HG03432 (cell line): Measurements from ENCODE around the gene ERBB4.
"Not testable (repeated sequence)": the region's sequence is repeated elsewhere in the genome, so short reads cannot be mapped to it uniquely, and the experiment has no call there.

ENCODE experiments used
- ATAC-seq: cut with Tn5 transposase; IDR thresholded peaks from one replicate; pipeline ENCODE4 v1.9.1; 2021; ENCODE audit warnings: mild to moderate bottlenecking, moderate library complexity; ENCODE audit not compliant: unreplicated experiment

The ERBB4 gene

DNA sequence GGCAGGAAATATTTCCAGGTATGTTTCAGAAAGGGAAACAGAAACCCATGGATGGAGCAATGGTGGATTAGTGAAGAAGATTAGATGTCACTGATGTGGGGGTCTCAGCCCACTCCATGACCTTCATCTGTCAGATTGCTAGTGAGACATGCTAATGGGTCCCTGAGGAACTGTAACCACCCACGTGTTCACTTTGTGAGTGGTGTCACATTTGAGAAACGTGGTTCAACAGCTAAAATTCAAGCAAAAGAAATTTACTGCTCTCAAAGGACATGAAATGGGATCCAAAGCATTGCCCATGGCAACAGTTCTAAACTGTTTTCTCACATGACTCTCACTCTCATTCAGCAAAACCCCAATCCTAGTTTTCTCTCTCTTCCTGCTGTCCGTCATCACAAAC, 776.1 kb downstream of the ERBB4 start:
- ATAC-seq: no peak

DNA sequence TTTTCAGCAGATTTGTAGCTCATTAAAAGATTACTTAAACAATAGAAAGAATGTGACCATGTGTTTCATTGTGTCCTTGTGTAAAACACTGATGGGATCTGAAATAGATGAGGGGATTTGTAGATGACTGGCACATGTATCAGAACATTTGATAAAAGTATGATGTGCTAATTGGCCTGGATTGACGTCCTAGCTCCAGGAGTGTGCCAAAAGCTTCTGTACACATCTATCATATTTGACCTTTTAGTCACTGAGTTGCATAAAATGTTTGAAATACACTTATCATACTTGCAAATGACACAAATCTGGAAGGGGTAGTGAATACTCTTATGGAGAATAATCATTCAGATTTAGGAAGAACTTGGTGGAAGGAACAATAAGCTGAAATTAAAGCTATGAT, 778.5 kb downstream of the ERBB4 start:
- ATAC-seq: no peak

DNA sequence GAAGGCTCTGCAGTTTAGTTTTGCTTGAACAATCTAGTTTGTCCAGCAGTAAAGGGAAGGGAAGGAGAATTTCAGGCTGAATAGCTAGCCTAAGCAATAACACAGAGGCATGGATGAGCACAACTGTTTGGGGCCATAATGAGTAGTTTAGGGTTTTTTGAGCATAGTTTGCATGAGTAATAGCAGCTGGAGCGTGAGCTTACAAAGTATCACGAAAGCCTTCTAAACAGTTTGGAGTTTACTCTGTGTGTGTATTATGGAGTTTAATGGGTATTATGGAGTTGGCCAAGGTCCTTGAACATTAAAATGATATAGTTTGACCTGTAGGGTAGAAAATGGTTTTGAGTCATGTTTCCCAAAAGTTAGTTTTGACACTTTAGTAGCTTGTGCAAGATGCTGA, 782.3 kb downstream of the ERBB4 start:
- ATAC-seq: no peak

DNA sequence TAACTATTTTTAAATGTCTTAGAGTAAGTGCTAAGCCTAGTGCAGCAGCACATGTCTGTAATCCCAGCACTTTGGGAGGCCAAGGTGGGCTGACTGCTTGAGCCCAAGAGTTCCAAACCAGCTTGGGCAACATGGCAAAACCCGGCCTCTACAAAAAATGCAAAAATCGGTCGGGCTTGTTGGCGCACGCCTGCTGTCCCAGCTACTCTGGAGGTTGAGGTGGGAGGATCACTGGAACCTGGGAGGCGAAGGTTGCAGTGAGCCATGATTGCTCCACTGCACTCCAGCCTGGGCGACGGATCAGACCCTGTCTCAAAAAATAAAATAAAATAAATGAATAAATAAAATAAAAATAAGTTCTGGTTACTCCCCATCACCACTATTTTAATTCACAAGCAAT, 783.4 kb downstream of the ERBB4 start:
- no peak for ATAC-seq

DNA sequence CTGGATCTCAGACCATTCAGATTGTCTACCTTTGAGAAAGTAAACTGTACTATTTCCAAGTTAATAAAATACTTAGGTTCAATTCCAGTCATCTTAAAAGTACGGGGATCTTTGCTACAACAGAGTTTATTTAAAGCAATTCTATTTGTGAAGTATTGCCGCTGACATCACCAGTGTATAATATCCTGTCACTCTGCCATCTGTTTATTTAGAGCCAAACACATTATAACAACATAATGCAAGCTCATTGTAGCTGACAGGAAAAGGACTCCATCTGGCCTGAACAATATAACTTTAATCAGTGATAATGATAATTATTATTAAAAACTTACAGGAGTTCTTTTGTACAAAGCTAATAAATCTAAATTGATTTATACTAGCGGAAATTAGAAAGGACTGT, 786.8 kb downstream of the ERBB4 start:
- ATAC-seq: no peak

DNA sequence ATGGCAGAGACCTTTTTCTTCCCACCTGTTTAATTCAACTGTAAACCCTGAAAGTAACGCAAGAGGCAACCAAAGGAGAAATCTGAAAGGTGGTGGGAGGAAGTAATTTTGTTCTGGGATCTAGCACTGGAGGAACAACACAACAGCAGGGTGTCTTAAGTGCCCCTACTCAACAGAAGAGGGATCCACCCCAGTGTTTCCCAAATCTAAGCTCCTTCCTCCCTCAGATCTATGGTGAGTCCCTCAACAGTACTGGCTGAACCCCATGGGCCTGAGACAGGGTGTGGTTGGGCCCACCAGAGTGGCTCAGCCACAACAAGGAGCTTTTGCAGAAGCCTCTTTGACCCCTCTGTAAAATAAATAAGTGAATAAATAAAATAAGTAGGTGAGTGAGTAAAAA, 790.3 kb downstream of the ERBB4 start:
- ATAC-seq: no peak

DNA sequence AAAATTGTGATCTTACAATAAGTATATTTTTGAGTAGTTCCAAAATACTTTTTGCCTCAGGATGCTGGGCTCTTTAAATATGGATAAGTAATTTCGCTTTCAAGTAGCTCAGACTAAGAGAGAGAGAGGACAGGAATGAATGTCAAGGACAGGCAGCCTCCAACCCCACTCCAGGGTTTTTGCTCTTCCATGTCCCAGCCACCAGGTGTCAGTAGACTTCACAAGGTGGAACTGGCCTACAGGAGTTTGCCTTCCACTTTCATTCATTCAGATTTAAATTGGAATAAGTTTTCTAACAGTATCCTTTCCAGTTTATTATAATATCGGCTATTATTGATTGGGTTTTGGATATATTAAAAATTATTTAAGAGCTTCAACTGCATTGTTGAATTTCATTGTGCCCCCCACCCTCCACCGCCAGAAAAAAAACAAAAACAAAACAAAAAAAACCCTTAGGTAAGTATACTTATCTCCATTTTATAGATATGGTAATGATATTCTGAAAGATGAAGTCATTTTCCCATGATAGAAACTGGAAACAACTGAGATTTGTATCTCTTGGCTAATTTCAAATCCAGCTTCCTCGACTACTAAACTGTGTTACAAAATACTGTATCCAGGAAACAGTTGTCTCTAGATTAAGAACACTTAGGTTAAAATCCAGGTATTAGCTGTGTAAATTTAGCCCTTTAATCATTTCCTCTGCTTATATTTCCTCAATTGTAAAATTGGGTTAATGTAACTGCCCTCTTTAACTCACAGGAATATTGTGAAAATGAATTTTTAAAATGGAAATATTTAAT, 793.1 kb downstream of the ERBB4 start:
- peak; percentile 98 for ATAC-seq

DNA sequence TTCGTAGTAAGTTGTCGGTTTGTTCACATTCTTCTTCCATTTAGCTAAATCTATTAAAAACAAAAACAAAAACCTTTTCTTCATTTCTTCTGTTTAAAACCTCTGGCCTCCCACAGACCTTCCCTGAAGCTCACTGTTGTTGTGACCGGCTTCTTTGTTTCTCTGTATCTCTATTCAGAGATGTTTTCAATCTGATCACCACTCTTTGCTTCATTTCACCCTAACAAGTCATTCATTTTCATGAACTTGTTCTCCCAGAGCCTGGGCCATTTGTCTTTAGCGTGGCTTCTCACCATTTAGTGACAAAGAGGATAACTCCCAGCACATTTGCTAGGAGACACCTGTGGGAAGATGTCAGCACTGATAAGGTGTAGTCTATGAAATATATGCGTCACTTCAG, 794.2 kb downstream of the ERBB4 start:
- ATAC-seq: no peak

DNA sequence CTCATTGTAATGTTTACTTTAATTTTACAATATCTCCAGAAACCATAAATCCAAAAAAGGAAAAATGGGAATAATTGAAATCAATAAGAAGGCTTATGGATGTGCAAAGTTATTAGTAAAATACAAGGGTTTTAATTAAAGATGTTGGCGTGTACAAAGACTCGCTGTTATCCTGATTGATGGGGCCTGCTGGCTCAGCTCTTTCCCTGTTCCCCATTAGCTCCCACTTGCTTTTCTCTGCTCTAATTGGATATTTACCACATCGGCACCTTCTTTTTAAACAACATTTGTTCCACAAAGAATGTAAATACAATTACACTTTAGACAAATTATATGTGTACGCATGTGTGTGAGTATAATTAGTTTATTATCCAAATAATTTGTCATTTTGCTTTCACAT, 796.6 kb downstream of the ERBB4 start:
- ATAC-seq: no peak

DNA sequence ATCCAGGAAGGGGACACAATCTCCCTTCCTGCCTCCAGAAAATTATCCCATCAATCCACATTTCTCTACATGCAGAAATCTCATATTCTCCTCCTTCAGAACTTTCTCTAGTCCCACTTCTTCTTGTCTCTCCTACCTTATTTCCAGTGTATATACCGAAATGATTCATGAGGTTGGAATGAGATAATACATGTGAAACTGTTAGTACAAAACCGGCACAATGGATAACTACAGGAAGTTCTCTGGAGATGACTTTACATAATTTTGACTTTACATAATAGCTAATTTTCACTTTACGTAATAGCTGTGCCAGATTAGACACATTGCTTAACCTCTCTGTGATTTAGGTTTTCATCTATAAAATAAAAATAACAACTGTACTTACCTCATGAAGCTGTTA, 801.3 kb downstream of the ERBB4 start:
- no peak for ATAC-seq

DNA sequence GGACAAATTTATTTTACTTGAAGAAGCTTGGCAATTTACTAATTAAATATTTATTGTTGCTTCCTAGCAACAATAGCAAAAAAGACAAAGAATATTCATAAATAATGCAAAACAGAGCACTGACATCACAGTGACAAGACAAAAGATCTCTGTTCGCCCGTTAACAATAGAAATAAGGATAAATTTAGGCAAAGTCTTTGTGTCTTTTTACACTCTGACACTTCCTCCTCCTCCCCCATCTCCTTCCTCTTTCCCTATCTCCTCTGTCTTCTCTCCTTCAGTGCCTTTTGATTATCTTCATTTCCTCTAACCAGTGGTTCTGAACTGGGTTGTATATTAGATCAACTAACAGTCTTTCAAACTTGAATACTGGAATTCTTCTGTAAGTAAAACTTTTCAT, 808.4 kb downstream of the ERBB4 start:
- no peak for ATAC-seq

DNA sequence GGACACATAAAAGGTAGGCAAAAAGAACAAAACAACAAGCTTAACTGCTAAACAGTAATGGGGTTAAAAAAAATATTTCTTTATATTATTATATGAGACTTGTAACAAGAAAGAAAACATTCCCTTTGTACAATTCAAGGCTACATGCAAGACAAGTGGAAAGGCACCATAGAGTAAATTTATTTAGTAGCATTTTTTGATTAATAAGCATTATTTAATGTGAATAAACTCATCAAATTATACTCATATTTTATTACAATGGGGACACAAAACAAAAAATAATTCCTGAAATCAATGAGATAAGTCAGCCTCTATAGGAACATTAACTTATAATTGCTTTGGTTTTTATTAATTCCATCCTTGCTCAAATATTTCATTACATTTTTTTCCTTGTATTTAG, 809.2 kb downstream of the ERBB4 start:
- ATAC-seq: no peak

DNA sequence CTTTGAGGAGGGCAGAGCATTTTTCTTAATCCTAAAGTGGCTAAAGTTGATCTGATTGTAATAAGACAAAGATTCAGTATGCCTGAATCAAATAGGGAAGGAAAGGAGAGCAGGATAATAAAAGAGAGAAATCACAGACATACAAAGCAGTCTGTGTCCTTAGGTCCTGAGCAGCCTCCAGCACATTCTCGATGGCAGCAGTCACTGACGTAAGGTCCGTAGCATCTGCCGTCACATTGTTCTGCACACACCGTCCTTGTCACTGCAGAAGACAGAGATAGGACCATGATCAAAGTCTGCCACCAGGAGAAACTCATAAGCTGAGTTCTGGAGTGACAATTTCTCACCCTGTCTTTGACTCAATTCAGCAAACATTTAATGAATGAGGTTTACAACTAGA, 813.7 kb downstream of the ERBB4 start:
- no peak for ATAC-seq

DNA sequence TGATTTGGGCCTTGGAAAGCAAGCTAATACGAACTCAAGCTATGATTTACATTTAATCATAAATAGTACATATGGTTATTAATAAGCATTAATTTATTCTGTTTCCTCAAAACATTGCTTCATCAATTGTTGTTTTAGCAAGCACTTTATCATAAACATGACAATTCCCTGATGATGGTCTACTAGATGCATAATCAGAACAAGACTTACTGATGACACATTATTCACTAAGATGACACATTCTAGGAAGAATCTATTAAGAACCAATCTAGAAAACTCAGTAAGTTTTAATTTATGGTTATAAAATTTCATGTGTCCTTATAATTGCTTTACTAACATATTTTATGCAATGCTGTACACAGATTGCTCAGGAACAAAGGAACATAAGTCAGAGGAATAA, 815.2 kb downstream of the ERBB4 start:
- no peak for ATAC-seq

DNA sequence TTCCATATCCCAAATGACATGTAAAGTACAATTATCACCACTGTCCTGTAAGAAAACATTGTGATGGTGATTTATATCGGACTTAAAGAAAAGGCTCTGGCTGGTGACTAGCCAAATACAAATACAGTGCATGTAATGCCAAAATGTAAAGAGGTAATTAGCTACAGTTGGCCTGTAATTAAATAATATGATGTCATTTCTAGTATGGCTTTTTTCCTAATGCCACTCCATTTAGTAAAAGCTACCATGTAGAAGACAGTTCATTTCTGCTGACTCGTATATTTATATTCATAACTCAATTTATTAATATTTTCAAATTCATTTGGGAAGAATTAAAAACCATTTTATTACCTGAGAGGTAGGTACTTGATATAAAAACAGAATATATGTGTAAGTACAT, 815.7 kb downstream of the ERBB4 start:
- no peak for ATAC-seq

DNA sequence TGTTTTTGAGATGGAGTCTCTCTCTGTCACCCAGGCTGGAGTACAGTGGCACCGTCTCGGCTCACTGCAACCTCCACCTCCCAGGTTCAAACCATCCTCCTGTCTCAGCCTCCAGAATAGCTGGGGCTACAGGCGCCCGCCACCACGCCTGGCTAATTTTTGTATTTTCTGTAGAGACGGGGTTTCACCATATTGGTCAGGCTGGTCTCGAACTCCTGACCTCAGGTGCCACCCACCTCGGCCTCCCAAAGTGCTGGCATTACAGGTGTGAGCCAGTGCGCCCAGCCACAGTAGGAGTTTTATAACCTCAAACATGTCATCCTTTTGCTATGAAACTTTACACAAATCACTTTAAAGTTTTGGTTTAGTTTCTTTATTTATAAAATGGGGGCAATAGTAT, 816.7 kb downstream of the ERBB4 start:
- not testable (repeated sequence) for ATAC-seq

DNA sequence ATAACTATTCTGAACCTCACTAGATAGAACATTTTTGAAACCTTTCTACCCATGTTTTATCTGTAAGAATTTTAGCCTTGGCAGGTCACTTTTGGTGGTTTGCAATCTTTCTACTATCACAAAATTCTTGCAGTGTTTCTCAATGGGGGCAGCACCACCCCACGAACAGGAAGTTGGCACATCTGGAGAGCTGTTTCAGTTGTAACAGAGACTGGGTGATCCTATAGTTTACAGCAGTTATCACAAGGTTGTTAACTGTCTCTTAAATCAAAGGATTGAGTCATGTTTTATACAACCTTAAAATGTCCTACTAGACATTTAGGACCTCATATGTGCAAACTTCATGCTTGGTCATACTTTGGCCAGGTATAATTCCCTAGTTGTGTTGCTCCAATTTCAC, 829.2 kb downstream of the ERBB4 start:
- no peak for ATAC-seq

DNA sequence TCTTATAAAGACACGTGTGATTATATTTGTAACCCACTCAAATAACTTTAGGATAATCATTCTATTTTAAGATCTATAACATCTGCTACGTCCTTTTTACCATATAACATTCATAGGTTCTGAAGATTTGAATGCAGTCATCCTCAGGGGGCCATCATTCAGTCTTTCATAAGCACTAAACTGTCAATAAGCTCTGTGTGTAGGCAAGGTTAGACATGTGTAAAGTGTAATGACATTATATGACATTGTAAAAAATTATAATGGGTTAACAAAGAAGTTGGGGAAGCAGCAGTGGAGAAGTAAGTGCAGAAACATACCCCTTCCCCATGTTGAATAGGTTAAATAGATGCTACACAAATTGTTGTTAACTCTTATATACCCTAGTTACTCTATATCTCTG, 845.9 kb downstream of the ERBB4 start:
- ATAC-seq: no peak

DNA sequence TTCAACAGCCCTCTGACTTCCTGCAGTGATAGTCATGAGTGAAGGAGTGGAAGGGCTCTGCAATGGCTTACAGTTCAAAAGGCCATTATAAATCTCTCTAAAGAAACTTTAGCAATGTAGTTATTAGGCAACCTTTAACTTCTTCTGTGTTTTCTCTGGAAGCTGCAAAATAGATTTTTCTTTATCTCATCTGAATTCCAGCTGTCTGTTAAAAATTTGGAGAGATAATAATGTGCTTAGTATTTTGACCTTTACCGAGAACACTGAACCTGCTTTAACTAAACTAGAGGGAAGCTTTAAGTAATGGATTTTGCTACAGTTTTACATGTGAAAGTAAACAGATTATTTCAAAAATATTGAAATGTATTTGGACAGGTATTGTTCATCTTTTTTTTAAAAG, 847.9 kb downstream of the ERBB4 start:
- no peak for ATAC-seq

DNA sequence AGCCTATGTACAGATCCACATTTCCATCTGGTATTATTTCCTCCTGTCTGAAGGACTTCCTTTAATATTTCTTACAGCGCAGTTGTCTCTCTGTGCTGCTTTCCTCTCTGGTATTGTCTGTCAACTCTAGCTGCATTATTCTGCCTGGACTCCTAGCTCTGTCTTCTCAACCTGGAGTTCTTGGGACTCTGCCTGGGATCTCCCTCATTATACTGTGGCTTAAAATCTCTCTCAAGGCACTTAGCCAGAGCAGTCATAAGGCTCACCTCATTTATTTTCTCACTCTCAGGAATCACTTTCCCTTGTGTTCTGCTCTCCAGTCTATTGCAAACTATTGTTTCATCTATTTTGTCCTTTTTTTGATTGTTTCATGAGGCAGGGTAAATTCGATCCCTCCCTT, 850.4 kb downstream of the ERBB4 start:
- no peak for ATAC-seq

DNA sequence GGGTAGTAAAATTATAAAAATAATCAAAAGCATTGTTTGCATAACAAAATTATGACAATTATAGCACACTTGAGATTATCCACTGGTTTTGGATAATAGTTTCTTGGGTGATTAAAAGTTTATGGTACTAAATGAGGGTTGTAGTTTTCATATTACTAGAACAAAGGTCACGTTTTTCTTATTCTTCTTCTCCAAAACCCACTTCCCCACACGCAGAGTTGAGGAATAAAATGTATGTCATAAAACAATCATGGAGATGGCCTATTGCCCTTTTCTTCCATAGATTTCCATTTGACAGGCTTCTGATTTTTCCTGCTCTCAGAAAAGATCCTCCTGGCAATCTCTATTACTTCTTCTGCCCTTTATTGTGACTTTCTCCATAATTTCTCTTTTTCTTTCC, 863.9 kb downstream of the ERBB4 start:
- no peak for ATAC-seq

DNA sequence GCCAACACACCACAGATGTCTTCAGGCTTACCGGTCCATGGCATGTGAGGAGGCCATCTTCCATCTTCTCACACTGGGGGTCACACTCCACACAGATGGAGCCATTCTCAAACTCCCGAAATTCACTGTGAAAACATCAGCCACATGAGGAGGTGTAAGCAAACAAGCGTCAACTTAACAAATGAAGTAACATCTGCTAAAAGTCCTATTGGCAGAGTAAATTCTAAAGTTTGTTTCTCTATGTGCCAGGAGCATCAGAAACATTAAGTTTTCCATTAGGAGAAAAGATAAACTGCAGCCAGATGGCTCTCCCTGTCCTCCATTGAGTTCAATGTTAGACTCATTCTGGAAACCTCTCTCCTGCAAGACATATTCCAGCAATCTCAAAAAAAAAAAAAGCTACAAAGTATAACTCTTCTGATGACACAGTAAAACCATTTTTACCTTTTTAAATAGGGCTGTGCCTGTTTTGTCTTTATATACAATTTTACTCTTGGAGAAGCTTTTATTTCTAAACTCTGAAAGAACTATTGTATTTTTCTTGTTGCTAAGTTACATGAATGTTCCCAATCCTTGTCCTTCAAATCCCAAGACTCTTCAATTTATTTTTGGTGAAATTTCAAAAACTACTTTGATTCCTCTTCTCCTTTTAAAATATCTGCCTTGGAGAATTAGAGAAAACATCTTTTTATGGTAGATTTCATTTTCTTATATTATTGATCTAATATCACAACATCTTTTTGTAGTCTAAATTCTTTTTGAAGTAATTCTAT, 865.3 kb downstream of the ERBB4 start:
- no peak for ATAC-seq

DNA sequence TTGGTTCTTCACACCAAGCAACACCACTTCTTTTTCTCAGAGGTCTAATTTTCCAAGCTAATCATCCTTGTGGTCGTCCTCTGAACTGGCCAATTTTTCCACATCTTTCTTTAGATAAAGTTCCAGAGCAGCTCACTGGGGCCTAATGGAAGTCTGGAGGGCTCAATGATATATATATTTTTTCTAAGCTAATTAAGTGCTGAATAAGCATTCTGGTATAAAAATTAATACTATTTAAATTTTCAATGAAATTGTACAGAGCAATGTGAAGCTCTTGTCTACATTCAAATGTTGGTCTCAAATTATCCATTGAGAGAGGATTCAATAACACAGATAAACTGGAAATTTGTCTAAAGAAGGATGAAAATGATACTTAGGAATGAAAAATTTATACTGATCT, 866.6 kb downstream of the ERBB4 start:
- no peak for ATAC-seq
